BLaER1 treated with 17β-estradiol and CSF1 and Interleukin-3, amounts not matched to agents 10 nM and 100 nM (cell line): ENCODE data around the gene TSPYL2.

Experiments used
- H3K27ac ChIP-seq, 11 experiments: shearing (Covaris generic); formaldehyde crosslinking; 2 replicates each; pipeline ENCODE4 v1.8.1; 2022
- H3K27me3 ChIP-seq, 11 experiments: shearing (Covaris generic); formaldehyde crosslinking; 2 replicates each; pipeline ENCODE4 v1.8.1; 2022
- H3K36me3 ChIP-seq, 11 experiments: shearing (Covaris generic); formaldehyde crosslinking; 2 replicates each; pipeline ENCODE4 v1.8.1; 2022
- H3K4me1 ChIP-seq, 10 experiments: shearing (Covaris generic); formaldehyde crosslinking; 2 replicates each; pipeline ENCODE4 v1.8.1; 2022
- H3K4me2 ChIP-seq, 11 experiments: shearing (Covaris generic); formaldehyde crosslinking; 2 replicates each; pipeline ENCODE4 v1.8.1; 2022
- H3K4me3 ChIP-seq, 10 experiments: shearing (Covaris generic); formaldehyde crosslinking; 2 replicates each; pipeline ENCODE4 v1.8.1; 2022
- H3K9ac ChIP-seq, 11 experiments: shearing (Covaris generic); formaldehyde crosslinking; 2 replicates each; pipeline ENCODE4 v1.8.1; 2022
- H3K9me3 ChIP-seq, 11 experiments: shearing (Covaris generic); formaldehyde crosslinking; replicated peaks in 1 of 11; 2 replicates each; pipeline ENCODE4 v1.8.1; 2022
- H4K20me1 ChIP-seq, 11 experiments: shearing (Covaris generic); formaldehyde crosslinking; 2 replicates each; pipeline ENCODE4 v1.8.1; 2022
- Cebpa-rat ChIP-seq, 11 experiments: shearing (Covaris generic); IDR thresholded peaks; 2 replicates each; pipeline ENCODE4 v1.8.1; 2022

TSPYL2 gene

GRCh38 chrX:53093177-53093655 is 11.0 kb downstream of the TSPYL2 start:
- peaks cover 0 to 5% (median 0%) of the 10 kb centered on the region in 11 experiments; a peak in 3 of 22 replicates for H3K9me3 ChIP-seq
- peaks cover 43 to 80% (median 64%) of the 10 kb centered on the region in 11 experiments for H3K27me3 ChIP-seq
- H3K4me2 ChIP-seq, result peak overlapping the region; percentile 63 to 83 (median 75)
- peaks cover 0 to 6% (median under 1%) of the 10 kb centered on the region in 11 experiments; a peak in 8 of 22 replicates for H3K36me3 ChIP-seq
- peak overlapping the region in 9 of 11 experiments; percentile 41 to 72 (median 65); a peak in 16 of 22 replicates for H3K27ac ChIP-seq
- peak overlapping the region; percentile 61 to 75 (median 68) for H3K4me3 ChIP-seq
- peaks cover 0 to 9% (median 8%) of the 10 kb centered on the region in 10 experiments; a peak in 13 of 20 replicates for H3K4me1 ChIP-seq
- peak overlapping the region in 9 of 11 experiments; percentile 33 to 81 (median 74); a peak in 16 of 22 replicates for H3K9ac ChIP-seq
- no peak for TF ChIP-seq Cebpa-rat (IDR thresholded peaks at IDR 0.05)
- peaks cover 0 to 14% (median 7%) of the 10 kb centered on the region in 11 experiments; a peak in 9 of 22 replicates for H4K20me1 ChIP-seq

- H3K9me3 ChIP-seq, result no peaks in the 10 kb centered on the region
- peak within 1 kb of the TSS; percentile 66 to 81 (median 77) for H3K9ac ChIP-seq
- no peak for TF ChIP-seq Cebpa-rat (IDR thresholded peaks at IDR 0.05)
- H3K27ac ChIP-seq, result peak within 1 kb of the TSS; percentile 17 to 77 (median 72); a peak in 20 of 22 replicates
- H3K27me3 ChIP-seq, result peaks cover 36 to 80% (median 64%) of the 10 kb centered on the region in 11 experiments
- H3K4me1 ChIP-seq, result peaks cover 0 to 9% (median 8%) of the 10 kb centered on the region in 10 experiments; a peak in 13 of 20 replicates
- peaks cover 0 to 7% (median 3%) of the 10 kb centered on the region in 11 experiments; a peak in 8 of 22 replicates for H3K36me3 ChIP-seq
- 0 out of 22 replicates have a peak, but pooled peaks cover 0 to 8% (median 0%) of the 10 kb centered on the region in 11 experiments for H4K20me1 ChIP-seq
- H3K4me3 ChIP-seq, result peak within 1 kb of the TSS; percentile 61 to 75 (median 68)
- peak within 1 kb of the TSS; percentile 65 to 83 (median 78) for H3K4me2 ChIP-seq
Observed at GRCh38 chrX:53093748-53094581, 11.8 kb downstream of the TSPYL2 start, which contains the start of gene KANTR. Gene KANTR, plus strand, starts transcription at chrX:53094142. Its CDS starts 30,131 bp downstream, at chrX:53124273.

DNA sequence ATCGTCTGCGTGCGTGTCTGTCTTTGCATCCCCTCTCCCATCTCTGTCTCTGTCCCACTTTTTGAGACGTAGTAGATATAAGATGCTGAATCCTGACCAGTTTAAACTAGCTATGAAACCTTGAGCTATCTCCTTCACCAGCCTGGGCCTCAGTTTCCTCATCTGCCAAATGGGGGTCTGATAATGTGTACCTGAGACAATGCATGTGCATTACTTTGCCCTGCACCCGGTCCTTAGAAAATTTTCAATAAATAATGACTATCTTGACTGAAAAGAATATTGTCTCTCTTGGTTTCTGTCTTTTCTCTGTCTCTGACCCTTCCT is 12.4 kb downstream of the TSPYL2 start:
- Histone ChIP-seq H3K4me1 (peaks cover 0 to 9% (median 8%) of the 10 kb centered on the region in 10 experiments; a peak in 13 of 20 replicates), H4K20me1 (0 out of 22 replicates have a peak, but pooled peaks cover 0 to 8% (median 0%) of the 10 kb centered on the region in 11 experiments), H3K27me3 (peaks cover 36 to 84% (median 70%) of the 10 kb centered on the region in 11 experiments), H3K4me3 (peak overlapping the region; percentile 61 to 75 (median 68)), H3K9ac (peak overlapping the region; percentile 66 to 81 (median 77)), H3K9me3 (no peaks in the 10 kb centered on the region), H3K27ac (peak overlapping the region; percentile 17 to 77 (median 72); a peak in 19 of 22 replicates), H3K36me3 (peaks cover 0 to 11% (median 9%) of the 10 kb centered on the region in 11 experiments; a peak in 9 of 22 replicates), H3K4me2 (peak overlapping the region; percentile 39 to 81 (median 70))
- no peak for TF ChIP-seq Cebpa-rat (IDR thresholded peaks at IDR 0.05)

- Histone ChIP-seq H3K27me3 (peaks cover 32 to 84% (median 63%) of the 10 kb centered on the region in 11 experiments), H3K9ac (no peak overlapping the region), H3K4me1 (peaks cover 0 to 9% (median 8%) of the 10 kb centered on the region in 10 experiments; a peak in 13 of 20 replicates), H3K36me3 (peaks cover 0 to 15% (median 12%) of the 10 kb centered on the region in 11 experiments; a peak in 10 of 22 replicates), H3K4me3 (no peak overlapping the region), H3K27ac (no peak overlapping the region), H3K9me3 (no peaks in the 10 kb centered on the region), H4K20me1 (no peaks in the 10 kb centered on the region), H3K4me2 (no peak overlapping the region)
- TF ChIP-seq Cebpa-rat (IDR thresholded peaks at IDR 0.05), result no peak
Observed at GRCh38 chrX:53095796-53096195, 13.6 kb downstream of the TSPYL2 start.

DNA sequence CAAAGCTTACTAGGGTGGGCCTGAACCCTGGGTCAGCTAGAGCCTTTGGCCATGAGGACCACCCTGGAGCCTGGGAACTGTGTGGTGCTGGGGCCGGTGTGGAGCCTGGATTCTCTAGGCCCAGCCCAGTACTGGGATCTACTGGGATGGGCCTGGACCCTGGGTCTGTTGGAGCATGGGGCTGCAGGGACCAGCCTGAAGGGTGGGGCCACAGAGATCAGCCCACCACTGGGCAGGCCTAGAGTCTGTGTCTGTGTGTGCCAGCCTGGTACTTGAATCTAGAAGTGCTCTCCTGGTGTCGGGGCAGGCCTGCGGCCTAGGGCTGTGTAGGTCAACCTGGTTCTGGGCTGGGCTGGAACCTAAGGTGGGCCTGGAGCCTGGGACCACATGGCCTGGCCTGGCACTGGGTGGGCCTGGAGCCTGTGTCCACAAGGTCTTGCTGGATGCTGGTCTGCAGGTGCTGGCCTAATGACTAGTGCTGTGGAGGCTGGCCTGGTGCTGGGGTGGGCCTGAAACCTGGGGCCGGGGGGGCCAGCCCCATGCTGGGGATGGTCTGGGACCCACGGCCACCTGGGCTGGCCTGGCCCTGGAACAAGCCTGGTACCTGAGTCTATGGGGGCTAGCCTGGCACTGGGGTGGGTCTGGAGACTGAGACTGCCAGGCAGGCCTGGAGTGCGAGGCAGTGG is 32.8 kb downstream of the TSPYL2 start:
- no peak overlapping the region for H3K4me3 ChIP-seq
- H3K36me3 ChIP-seq, result peaks cover 0 to 15% (median 4%) of the 10 kb centered on the region in 11 experiments; a peak in 6 of 22 replicates
- no peak overlapping the region for H3K4me2 ChIP-seq
- H3K9ac ChIP-seq, result no peak overlapping the region
- peaks cover 0 to 3% (median 0%) of the 10 kb centered on the region in 10 experiments; a peak in 2 of 20 replicates for H3K4me1 ChIP-seq
- peaks cover 0 to 15% (median 6%) of the 10 kb centered on the region in 11 experiments; a peak in 13 of 22 replicates for H3K27me3 ChIP-seq
- no peaks in the 10 kb centered on the region for H3K9me3 ChIP-seq
- no peak for TF ChIP-seq Cebpa-rat (IDR thresholded peaks at IDR 0.05)
- H4K20me1 ChIP-seq, result no peaks in the 10 kb centered on the region; a peak in 1 of 22 replicates
- no peak overlapping the region for H3K27ac ChIP-seq

DNA sequence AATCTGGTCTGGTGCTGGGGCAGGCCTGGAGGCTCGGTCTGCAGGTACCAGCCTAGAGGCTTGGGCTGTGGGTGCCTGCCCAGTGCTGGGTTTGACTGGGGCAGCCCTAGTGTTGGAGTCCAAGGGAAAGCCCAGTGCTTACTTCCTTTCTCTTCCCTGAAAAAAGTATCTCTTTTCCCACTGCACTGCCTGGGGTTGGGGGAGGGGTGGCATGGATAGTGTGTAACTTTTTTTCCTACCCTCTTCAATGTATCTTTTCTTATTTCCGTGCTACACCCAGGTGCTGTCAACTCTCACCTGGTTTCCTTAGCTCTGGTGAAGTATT is 33.3 kb downstream of the TSPYL2 start:
- no peak for TF ChIP-seq Cebpa-rat (IDR thresholded peaks at IDR 0.05)
- Histone ChIP-seq H3K27ac (no peak overlapping the region), H3K9me3 (no peaks in the 10 kb centered on the region), H3K4me1 (peaks cover 0 to 3% (median 0%) of the 10 kb centered on the region in 10 experiments; a peak in 2 of 20 replicates), H3K27me3 (peaks cover 0 to 15% (median 6%) of the 10 kb centered on the region in 11 experiments; a peak in 11 of 22 replicates), H3K4me2 (no peak overlapping the region), H3K4me3 (no peak overlapping the region), H3K36me3 (peaks cover 0 to 14% (median 4%) of the 10 kb centered on the region in 11 experiments; a peak in 5 of 22 replicates), H4K20me1 (no peaks in the 10 kb centered on the region; a peak in 1 of 22 replicates), H3K9ac (no peak overlapping the region)

- H4K20me1 ChIP-seq, result no peaks in the 10 kb centered on the region; a peak in 1 of 22 replicates
- no peak overlapping the region for H3K9ac ChIP-seq
- peaks cover 0 to 14% (median under 1%) of the 10 kb centered on the region in 11 experiments; a peak in 5 of 22 replicates for H3K36me3 ChIP-seq
- H3K27ac ChIP-seq, result no peak overlapping the region
- no peak overlapping the region for H3K4me2 ChIP-seq
- TF ChIP-seq Cebpa-rat (IDR thresholded peaks at IDR 0.05), result no peak
- no peaks in the 10 kb centered on the region for H3K9me3 ChIP-seq
- no peak overlapping the region for H3K4me3 ChIP-seq
- peaks cover 0 to 3% (median 0%) of the 10 kb centered on the region in 10 experiments; a peak in 2 of 20 replicates for H3K4me1 ChIP-seq
- H3K27me3 ChIP-seq, result peaks cover 0 to 19% (median 6%) of the 10 kb centered on the region in 11 experiments; a peak in 11 of 22 replicates
Observed at GRCh38 chrX:53116101-53116500, 33.9 kb downstream of the TSPYL2 start.

- H3K27me3 ChIP-seq, result peaks cover 7 to 59% (median 27%) of the 10 kb centered on the region in 11 experiments; a peak in 21 of 22 replicates
- no peak for TF ChIP-seq Cebpa-rat (IDR thresholded peaks at IDR 0.05)
- H3K4me1 ChIP-seq, result no peaks in the 10 kb centered on the region
- H3K9ac ChIP-seq, result no peak overlapping the region
- no peak overlapping the region for H3K4me2 ChIP-seq
- H3K36me3 ChIP-seq, result peaks cover 0 to 8% (median 4%) of the 10 kb centered on the region in 11 experiments; a peak in 4 of 22 replicates
- H3K27ac ChIP-seq, result no peak overlapping the region
- H3K9me3 ChIP-seq, result peaks cover 4 to 13% (median 13%) of the 10 kb centered on the region in 11 experiments; a peak in 16 of 22 replicates
- H3K4me3 ChIP-seq, result no peak overlapping the region
- peaks cover 0 to 6% (median 0%) of the 10 kb centered on the region in 11 experiments; a peak in 1 of 22 replicates for H4K20me1 ChIP-seq
Observed at GRCh38 chrX:53122013-53122412, 39.8 kb downstream of the TSPYL2 start.
